Caco-2 (cell line): ENCODE measurements around the gene ANK3. TPM values are rescaled to one million over a fixed set of nuclear protein-coding genes. Genes with fewer than 3 reads are reported as not detected.

Experiments used
- BruUV-seq: library from RNA; stranded (reverse); fragments of 400-500 nt; replicated peaks from 2 replicates; lab custom pipeline; 2021; lab: Mats Ljungman, UMichigan
- CTCF ChIA-PET: fragments of 300-600 bp; sonication (Branson Sonifier 250); formaldehyde crosslinking; loops from one replicate; lab custom pipeline; 2022; ENCODE audit warnings: antibody characterized with exemption; lab: Charles Lee
- POLR2A ChIA-PET: fragments of 300-600 bp; sonication (Branson Sonifier 250); formaldehyde crosslinking; loops from one replicate; lab custom pipeline; 2022; ENCODE audit warnings: antibody characterized with exemption; lab: Charles Lee
- DNase-seq, 2 experiments: peaks; one replicate each; pipeline versions ENCODE4 v3.0.0 to v3.0.0-alpha.2; 2020 to 2022
- H3K27me3 ChIP-seq: replicated peaks from 2 replicates; pipeline ENCODE4 v1.6.0; 2011; ENCODE audit warnings: low read length; ENCODE audit not compliant: control insufficient read depth, insufficient read depth
- H3K36me3 ChIP-seq: 2 replicates; pipeline ENCODE4 v1.5.1; 2011; ENCODE audit warnings: low read length; ENCODE audit not compliant: control insufficient read depth, insufficient read depth
- H3K4me1 ChIP-seq: fragments of 250-450 bp; sonication (Bioruptor Pico); 2 replicates; pipeline ENCODE4 v1.5.1; 2020; ENCODE audit warnings: mild to moderate bottlenecking
- H3K4me3 ChIP-seq: 2 replicates; pipeline ENCODE4 v1.5.1; 2011; ENCODE audit warnings: low read depth, mild to moderate bottlenecking, control low read depth, low read length
- H3K9me3 ChIP-seq: fragments of 250-450 bp; sonication (Bioruptor Pico); 2 replicates; pipeline ENCODE4 v1.5.1; 2020; ENCODE audit warnings: mild to moderate bottlenecking, moderate library complexity
- H3K27ac Mint-ChIP-seq: one replicate; pipeline ENCODE4 v1.8.0; 2022; ENCODE audit warnings: mixed read lengths; ENCODE audit not compliant: unreplicated experiment
- H3K27me3 Mint-ChIP-seq: one replicate; pipeline ENCODE4 v1.8.0; 2022; ENCODE audit warnings: mixed read lengths; ENCODE audit not compliant: insufficient read depth, unreplicated experiment
- H3K36me3 Mint-ChIP-seq: one replicate; pipeline ENCODE4 v1.8.0; 2022; ENCODE audit warnings: mild to moderate bottlenecking, mixed read lengths; ENCODE audit not compliant: insufficient read depth, unreplicated experiment
- H3K4me1 Mint-ChIP-seq: one replicate; pipeline ENCODE4 v1.8.0; 2022; ENCODE audit warnings: low read depth, mixed read lengths; ENCODE audit not compliant: unreplicated experiment
- H3K4me3 Mint-ChIP-seq: one replicate; pipeline ENCODE4 v1.8.0; 2022; ENCODE audit warnings: mild to moderate bottlenecking, moderate library complexity, mixed read lengths; ENCODE audit not compliant: unreplicated experiment
- H3K9me3 Mint-ChIP-seq: one replicate; pipeline ENCODE4 v1.8.0; 2022; ENCODE audit warnings: mixed read lengths; ENCODE audit not compliant: unreplicated experiment
- intact Hi-C: fragments of 100-400 bp; cut with micrococcal nuclease; formaldehyde crosslinking; loops from one replicate; pipeline ENCODE4 v1.10.0; 2022; ENCODE audit not compliant: unreplicated experiment
- total RNA-seq: library from RNA; stranded (reverse); gene quantifications from 2 replicates; pipeline ENCODE4 v1.2.3, GENCODE V29; 2022
- TF ChIP-seq, protein P1 (sequence below), 2 experiments: fragments of 200-600 bp in 1 of 2; IDR thresholded peaks; 1 replicate in 1 of 2; 2 replicates in 1 of 2; pipeline versions ENCODE4 v1.5.1 to v1.8.0; 2011 to 2022; ENCODE audit warnings: antibody characterized with exemption in 1 of 2, control low read depth in 1 of 2, inconsistent platforms in 1 of 2, low read depth in 1 of 2, low read length in 1 of 2, mild to moderate bottlenecking in 1 of 2, moderate library complexity in 1 of 2; ENCODE audit not compliant: insufficient read depth in 1 of 2, severe bottlenecking in 1 of 2, unreplicated experiment in 1 of 2

ANK3 gene
- total RNA-seq, 1 experiment from 2014 or later, result 46.7 TPM

DNA sequence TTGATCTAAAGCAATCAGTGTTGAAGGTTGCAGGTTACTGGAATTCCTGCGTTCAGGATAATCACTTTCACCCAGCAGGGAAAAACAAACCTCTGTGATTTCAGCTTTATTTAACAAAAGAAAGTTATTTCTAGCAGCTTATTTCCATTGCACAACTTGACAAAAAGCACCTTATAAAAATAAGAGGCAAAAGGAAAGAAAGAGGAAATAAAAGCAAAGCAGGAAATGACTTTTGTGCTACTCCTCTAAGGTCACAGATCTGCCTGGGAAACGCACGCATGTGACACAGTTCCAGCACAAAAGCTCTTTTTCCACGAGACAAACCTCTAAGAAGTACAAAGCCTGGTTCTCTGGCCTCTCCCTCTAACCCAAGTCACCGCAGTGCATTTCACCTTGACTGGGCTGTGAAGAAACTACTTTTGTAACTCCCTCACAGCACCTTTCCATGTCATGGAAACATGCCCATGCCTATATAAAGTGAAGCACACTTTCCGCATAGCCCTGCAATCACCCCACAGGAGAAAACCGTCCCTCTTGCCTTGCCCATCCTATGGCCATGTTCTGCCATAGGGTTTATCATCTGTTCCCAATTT, 870 bp downstream of the ANK3 start:
- ChIA-PET CTCF (no interaction called here), POLR2A (no interaction called here)
- Mint-ChIP-seq H3K4me1 (peaks cover 7% of the 10 kb centered on the region), H3K36me3 (no peaks in the 10 kb centered on the region), H3K4me3 (no peak overlapping the region), H3K27ac (no peak overlapping the region), H3K27me3 (no peaks in the 10 kb centered on the region), H3K9me3 (no peaks in the 10 kb centered on the region)
- no TSS peak for BruUV-seq
- TF ChIP-seq, protein P1, sequence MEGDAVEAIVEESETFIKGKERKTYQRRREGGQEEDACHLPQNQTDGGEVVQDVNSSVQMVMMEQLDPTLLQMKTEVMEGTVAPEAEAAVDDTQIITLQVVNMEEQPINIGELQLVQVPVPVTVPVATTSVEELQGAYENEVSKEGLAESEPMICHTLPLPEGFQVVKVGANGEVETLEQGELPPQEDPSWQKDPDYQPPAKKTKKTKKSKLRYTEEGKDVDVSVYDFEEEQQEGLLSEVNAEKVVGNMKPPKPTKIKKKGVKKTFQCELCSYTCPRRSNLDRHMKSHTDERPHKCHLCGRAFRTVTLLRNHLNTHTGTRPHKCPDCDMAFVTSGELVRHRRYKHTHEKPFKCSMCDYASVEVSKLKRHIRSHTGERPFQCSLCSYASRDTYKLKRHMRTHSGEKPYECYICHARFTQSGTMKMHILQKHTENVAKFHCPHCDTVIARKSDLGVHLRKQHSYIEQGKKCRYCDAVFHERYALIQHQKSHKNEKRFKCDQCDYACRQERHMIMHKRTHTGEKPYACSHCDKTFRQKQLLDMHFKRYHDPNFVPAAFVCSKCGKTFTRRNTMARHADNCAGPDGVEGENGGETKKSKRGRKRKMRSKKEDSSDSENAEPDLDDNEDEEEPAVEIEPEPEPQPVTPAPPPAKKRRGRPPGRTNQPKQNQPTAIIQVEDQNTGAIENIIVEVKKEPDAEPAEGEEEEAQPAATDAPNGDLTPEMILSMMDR (IDR thresholded peaks at IDR 0.05; ENCODE audit: insufficient read depth in 1 of 2, low read depth in 1 of 2, low read length in 1 of 2, severe bottlenecking in 1 of 2, unreplicated experiment in 1 of 2), result no peak
- DNase-seq, result no peak
- peaks cover 13% of the 10 kb centered on the region; the same call in 1 of the 2 replicates for H3K4me1 ChIP-seq
- H3K4me3 ChIP-seq, result no peak overlapping the region
- no peaks in the 10 kb centered on the region for H3K27me3 ChIP-seq
- intact Hi-C loops, result no loop called here
- H3K9me3 ChIP-seq, result no peaks in the 10 kb centered on the region
- H3K36me3 ChIP-seq, result no peaks in the 10 kb centered on the region

DNA sequence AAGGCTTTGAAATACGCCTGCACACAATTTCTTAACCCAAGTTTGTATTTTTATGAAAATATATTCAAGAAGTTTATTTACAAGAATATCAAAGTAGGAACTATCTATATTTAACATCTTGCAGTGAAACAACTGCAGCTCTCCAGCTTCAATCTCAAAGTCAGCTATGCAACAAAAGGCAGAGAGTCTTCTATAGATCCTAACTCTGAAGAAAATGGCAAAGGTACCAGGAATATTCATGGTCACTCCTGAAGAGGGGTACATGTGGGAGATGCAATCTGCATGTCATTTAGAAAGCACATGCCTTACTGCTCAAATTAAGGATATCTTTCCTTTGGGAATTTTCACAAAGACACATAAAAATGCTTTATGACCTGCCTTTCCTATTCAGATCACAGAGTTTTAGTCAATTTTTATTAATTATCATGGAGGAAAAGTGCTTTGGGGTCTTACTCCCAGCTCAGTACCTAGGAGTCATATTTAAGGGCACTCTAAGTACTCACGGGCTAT, 1.5 kb downstream of the ANK3 start:
- Histone ChIP-seq H3K36me3 (no peaks in the 10 kb centered on the region), H3K4me1 (peaks cover 13% of the 10 kb centered on the region; the same call in 1 of the 2 replicates), H3K27me3 (no peaks in the 10 kb centered on the region), H3K4me3 (no peak overlapping the region), H3K9me3 (no peaks in the 10 kb centered on the region)
- Mint-ChIP-seq H3K27me3 (no peaks in the 10 kb centered on the region), H3K9me3 (no peaks in the 10 kb centered on the region), H3K27ac (no peak overlapping the region), H3K36me3 (no peaks in the 10 kb centered on the region), H3K4me3 (no peak overlapping the region), H3K4me1 (peaks cover 7% of the 10 kb centered on the region)
- ChIA-PET CTCF (no interaction called here), POLR2A (interaction anchor here (0.6 kb wide), 1 partner anchor 21 kb away, joined by 3 read pairs; no protein-coding TSS in a partner anchor)
- DNase-seq, result no peak
- no TSS peak for BruUV-seq
- intact Hi-C loops, result no loop called here
- TF ChIP-seq, protein P1 (IDR thresholded peaks at IDR 0.05; ENCODE audit: insufficient read depth in 1 of 2, low read depth in 1 of 2, low read length in 1 of 2, severe bottlenecking in 1 of 2, unreplicated experiment in 1 of 2), result no peak

DNA sequence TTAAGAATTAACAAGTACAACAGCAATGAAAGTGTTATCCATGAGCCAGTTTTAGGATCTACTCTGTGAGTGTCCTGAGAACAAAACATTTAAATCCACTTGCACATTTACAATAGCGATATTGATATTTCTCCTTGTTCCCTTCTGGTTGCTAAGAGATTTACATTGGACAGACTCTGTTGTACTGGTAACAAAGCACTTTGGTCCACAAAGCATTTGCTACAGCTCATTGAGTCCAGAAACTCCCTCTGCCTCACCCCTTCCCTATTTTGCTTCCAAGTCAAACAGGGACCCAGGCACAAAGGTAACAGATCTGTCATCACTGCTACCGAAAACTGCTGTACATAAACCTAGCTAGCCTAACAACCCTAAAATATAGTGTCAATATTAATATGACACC, 2.1 kb downstream of the ANK3 start:
- no peak overlapping the region for H3K27ac Mint-ChIP-seq
- no peaks in the 10 kb centered on the region for H3K9me3 ChIP-seq
- H3K27me3 ChIP-seq, result no peaks in the 10 kb centered on the region
- intact Hi-C loops, result no loop called here
- no peaks in the 10 kb centered on the region for H3K36me3 ChIP-seq
- TF ChIP-seq, protein P1 (IDR thresholded peaks at IDR 0.05; ENCODE audit: insufficient read depth in 1 of 2, low read depth in 1 of 2, low read length in 1 of 2, severe bottlenecking in 1 of 2, unreplicated experiment in 1 of 2), result no peak
- DNase-seq, result no peak
- POLR2A ChIA-PET, result interaction anchor here (0.6 kb wide), 1 partner anchor 22 kb away, joined by 3 read pairs; no protein-coding TSS in a partner anchor
- peaks cover 7% of the 10 kb centered on the region for H3K4me1 Mint-ChIP-seq
- H3K36me3 Mint-ChIP-seq, result no peaks in the 10 kb centered on the region
- H3K4me3 ChIP-seq, result no peak overlapping the region
- H3K4me3 Mint-ChIP-seq, result no peak overlapping the region
- CTCF ChIA-PET, result no interaction called here
- no TSS peak for BruUV-seq
- no peaks in the 10 kb centered on the region for H3K9me3 Mint-ChIP-seq
- H3K27me3 Mint-ChIP-seq, result no peaks in the 10 kb centered on the region
- peaks cover 9% of the 10 kb centered on the region; the same call in 1 of the 2 replicates for H3K4me1 ChIP-seq
